ENCODE measurements around the gene RREB1.

GRCh38 chr6:7258231-7258763, 150.5 kb downstream of the RREB1 start:
- TF ChIP-seq CTCF (IDR thresholded peaks at IDR 0.05; ENCODE audit: poor library complexity, severe bottlenecking) (no peak), EP300 (conservative IDR thresholded peaks at IDR 0.05; ENCODE audit: poor library complexity, severe bottlenecking) (no peak), POLR2AphosphoS5 (IDR thresholded peaks at IDR 0.05) (no peak), MXI1 (conservative IDR thresholded peaks at IDR 0.05; ENCODE audit: poor library complexity, severe bottlenecking) (no peak), REST (IDR thresholded peaks at IDR 0.05; ENCODE audit: borderline replicate concordance) (no peak), EZH2 (IDR thresholded peaks at IDR 0.05; ENCODE audit: borderline replicate concordance, insufficient read depth, low read length, poor library complexity, severe bottlenecking) (no peak), RAD21 (conservative IDR thresholded peaks at IDR 0.05) (no peak), TAF1 (IDR thresholded peaks at IDR 0.05; ENCODE audit: low read depth) (no peak)
